Tibial artery (tissue), 4 donors: Measurements from ENCODE around the gene SLC46A1.

Source experiments
- DNase-seq, 2 donors: peaks; one replicate each; pipeline ENCODE4 v3.0.0-alpha.2; 2019
- H3K27ac ChIP-seq, 2 donors: fragments of 200-600 bp; sonication (generic) in 1 of 2; 1 replicate in 1 of 2; 2 replicates in 1 of 2; pipeline ENCODE4 v1.5.1; 2018 to 2019; ENCODE audit warnings: mild to moderate bottlenecking in 1 of 2
- H3K27me3 ChIP-seq, 2 donors: fragments of 200-600 bp; sonication (generic) in 1 of 2; one replicate each; pipeline versions ENCODE4 v1.5.1 to v1.6.0; 2016 to 2019
- H3K36me3 ChIP-seq, 3 donors: fragments of 200-600 bp; sonication (generic) in 2 of 3; one replicate each; pipeline ENCODE4 v1.5.1; 2016 to 2019; ENCODE audit warnings: mild to moderate bottlenecking in 2 of 3
- H3K4me1 ChIP-seq, 4 donors: fragments of 200-600 bp; sonication (generic) in 2 of 4; 1 replicate in 3 of 4; 2 replicates in 1 of 4; pipeline ENCODE4 v1.5.1; 2016 to 2019
- H3K4me3 ChIP-seq, 2 donors: fragments of 200-600 bp; sonication (generic) in 1 of 2; 1 replicate in 1 of 2; 2 replicates in 1 of 2; pipeline ENCODE4 v1.5.1; 2018 to 2019; ENCODE audit warnings: mild to moderate bottlenecking in 2 of 2
- H3K9me3 ChIP-seq, 3 donors: fragments of 200-600 bp; sonication (generic) in 1 of 3; one replicate each; pipeline ENCODE4 v1.5.1; 2016 to 2019
- intact Hi-C: fragments of 100-400 bp; cut with DNase I; formaldehyde crosslinking; loops from one replicate; pipeline ENCODE4 v1.15.0; 2023; ENCODE audit warnings: low total_unique reads
- TF ChIP-seq, protein P1 (sequence below), 2 experiments: fragments of 200-600 bp in 1 of 2; fragments of 450-650 bp in 1 of 2; IDR thresholded peaks; one replicate each; pipeline ENCODE4 v1.5.1; 2017 to 2019; ENCODE audit warnings: antibody characterized with exemption in 2 of 2, mild to moderate bottlenecking in 1 of 2, moderate library complexity in 1 of 2

The SLC46A1 gene

DNA sequence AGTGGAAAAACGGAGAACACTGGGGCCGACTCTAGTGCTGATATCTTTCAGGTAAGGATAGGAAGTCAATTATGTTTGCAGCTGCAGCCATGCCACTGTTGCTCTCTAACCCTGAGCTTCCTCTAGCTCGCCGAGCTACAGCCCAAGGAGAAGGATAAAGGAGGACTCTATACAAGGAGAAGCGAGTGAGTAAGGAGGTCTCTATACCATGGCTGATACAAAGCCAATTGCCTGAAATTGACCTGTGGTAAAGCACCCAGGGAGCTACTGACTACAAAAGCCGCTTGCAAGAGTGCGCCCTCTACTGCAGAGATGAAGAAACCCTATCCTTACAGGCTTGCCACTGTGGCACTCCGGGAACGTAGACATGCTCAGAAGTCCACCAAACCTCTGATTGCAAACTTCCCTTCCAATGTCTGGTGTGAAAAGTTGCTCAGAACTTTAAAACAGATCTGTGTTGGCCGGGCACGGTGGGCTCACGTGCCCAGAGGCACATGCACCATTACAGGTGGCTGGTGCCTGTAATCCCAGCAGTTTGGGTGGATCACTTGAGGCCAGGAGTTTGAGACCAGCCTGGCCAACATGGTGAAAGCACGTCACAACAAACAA lies 10.8 kb upstream of the SLC46A1 start:
- peaks cover 0 to 39% of the 10 kb centered on the region in 2 donors for H3K27me3 ChIP-seq

DNA sequence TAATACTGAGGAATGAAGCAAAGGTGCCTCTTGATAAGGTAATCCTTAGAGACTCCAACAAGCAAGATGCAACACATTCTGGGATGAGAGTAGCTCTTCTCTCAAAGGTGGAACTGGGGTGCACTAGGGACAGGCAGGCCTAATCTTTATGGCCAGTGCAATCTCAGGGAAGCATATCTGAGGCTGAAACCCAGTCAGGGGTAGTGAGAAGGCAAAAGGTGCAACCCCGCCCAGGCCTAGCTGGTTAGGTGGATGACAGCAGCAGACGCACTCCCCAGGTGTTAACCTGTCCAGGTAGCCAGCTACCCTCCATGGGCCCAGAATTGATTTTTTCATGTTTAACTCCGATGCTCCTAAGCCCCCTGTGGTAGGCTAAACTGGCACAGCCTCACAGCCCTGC lies 9.9 kb upstream of the SLC46A1 start:
- Histone ChIP-seq H3K36me3 (no peaks in the 10 kb centered on the region), H3K27ac (no peak overlapping the region), H3K4me1 (no peaks in the 10 kb centered on the region), H3K4me3 (no peak overlapping the region), H3K27me3 (peaks cover 0 to 42% of the 10 kb centered on the region in 2 donors), H3K9me3 (no peaks in the 10 kb centered on the region)
- DNase-seq: no peak
- intact Hi-C loops: no loop called here
- TF ChIP-seq, protein P1, sequence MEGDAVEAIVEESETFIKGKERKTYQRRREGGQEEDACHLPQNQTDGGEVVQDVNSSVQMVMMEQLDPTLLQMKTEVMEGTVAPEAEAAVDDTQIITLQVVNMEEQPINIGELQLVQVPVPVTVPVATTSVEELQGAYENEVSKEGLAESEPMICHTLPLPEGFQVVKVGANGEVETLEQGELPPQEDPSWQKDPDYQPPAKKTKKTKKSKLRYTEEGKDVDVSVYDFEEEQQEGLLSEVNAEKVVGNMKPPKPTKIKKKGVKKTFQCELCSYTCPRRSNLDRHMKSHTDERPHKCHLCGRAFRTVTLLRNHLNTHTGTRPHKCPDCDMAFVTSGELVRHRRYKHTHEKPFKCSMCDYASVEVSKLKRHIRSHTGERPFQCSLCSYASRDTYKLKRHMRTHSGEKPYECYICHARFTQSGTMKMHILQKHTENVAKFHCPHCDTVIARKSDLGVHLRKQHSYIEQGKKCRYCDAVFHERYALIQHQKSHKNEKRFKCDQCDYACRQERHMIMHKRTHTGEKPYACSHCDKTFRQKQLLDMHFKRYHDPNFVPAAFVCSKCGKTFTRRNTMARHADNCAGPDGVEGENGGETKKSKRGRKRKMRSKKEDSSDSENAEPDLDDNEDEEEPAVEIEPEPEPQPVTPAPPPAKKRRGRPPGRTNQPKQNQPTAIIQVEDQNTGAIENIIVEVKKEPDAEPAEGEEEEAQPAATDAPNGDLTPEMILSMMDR (IDR thresholded peaks at IDR 0.05): no peak

More for the DNA sequence above, 10.8 kb upstream of the SLC46A1 start:
- DNase-seq: peak in 1 of 2 donors; percentile 43
- H3K4me3 ChIP-seq: no peak overlapping the region
- intact Hi-C loops: no loop called here
- H3K9me3 ChIP-seq: no peaks in the 10 kb centered on the region
- TF ChIP-seq, protein P1 (IDR thresholded peaks at IDR 0.05): peak; percentile 18 to 38
- no peaks in the 10 kb centered on the region for H3K4me1 ChIP-seq
- no peaks in the 10 kb centered on the region for H3K36me3 ChIP-seq
- H3K27ac ChIP-seq: no peak overlapping the region

DNA sequence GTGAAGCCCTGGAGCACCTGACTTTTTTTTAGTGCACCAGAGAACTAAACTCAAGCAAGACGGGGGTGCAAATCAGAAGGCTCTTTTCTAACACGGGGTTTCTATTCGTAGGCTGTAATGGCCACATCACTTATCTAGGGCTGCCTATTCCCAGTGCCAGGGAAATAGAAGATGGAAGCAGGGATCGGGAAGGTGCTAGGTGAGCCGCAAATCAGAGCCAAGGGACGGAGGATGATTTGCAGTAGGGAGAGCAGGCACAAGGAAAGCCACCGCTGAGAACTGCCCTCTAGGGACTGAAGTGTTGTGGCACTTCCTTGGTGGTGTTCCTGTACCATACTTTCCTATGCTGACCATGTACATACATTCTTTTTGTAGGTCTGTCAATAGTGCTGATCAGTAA lies 7.8 kb upstream of the SLC46A1 start:
- Histone ChIP-seq H3K36me3 (no peaks in the 10 kb centered on the region), H3K4me1 (no peaks in the 10 kb centered on the region), H3K4me3 (no peak overlapping the region), H3K27ac (no peak overlapping the region), H3K9me3 (no peaks in the 10 kb centered on the region), H3K27me3 (peaks cover 0 to 26% of the 10 kb centered on the region in 2 donors)
- intact Hi-C loops: no loop called here
- no peak for DNase-seq
- TF ChIP-seq, protein P1 (IDR thresholded peaks at IDR 0.05): no peak

DNA sequence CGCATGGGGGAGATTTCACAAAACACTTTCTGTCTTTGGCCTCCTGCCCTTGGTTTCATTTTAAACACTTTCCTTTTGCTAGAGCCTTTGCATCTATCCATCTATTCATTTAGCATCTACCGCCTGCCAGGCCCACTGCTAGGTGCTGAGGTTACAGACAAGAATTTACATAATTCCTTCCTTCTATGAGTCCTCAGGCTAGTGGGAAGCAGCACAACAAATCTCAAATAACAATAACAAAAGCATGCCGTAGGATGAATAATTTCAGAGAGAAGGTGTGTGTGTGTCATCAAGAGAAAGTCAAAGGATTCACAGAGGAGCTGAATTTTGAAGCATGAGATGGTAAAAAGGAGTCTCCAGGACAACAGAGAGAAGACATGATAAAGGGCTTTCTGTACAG lies 6.1 kb upstream of the SLC46A1 start:
- Histone ChIP-seq H3K4me3 (no peak overlapping the region), H3K27me3 (peaks cover 0 to 23% of the 10 kb centered on the region in 2 donors), H3K9me3 (no peaks in the 10 kb centered on the region), H3K36me3 (no peaks in the 10 kb centered on the region), H3K27ac (no peak overlapping the region), H3K4me1 (no peaks in the 10 kb centered on the region)
- TF ChIP-seq, protein P1 (IDR thresholded peaks at IDR 0.05): no peak
- intact Hi-C loops: no loop called here
- DNase-seq: no peak

DNA sequence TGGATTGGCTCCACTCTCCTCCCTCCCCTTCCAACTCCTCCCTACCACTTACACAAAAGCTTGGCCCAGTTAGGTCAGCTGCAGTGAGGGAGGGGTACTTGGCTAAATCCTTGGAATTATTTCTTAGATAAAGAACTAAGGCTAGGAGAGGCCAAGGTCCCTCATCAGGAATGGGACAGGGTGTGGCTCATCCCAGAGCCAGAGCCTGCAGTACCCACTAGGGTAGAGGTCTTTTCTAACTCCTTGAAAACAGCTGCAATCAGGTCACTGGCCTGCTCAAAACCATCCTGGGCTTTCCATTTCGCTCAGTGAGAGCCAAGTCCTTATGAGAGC lies 1.9 kb upstream of the SLC46A1 start:
- peaks cover 0 to 5% (median 0%) of the 10 kb centered on the region in 3 donors for H3K36me3 ChIP-seq

More for the DNA sequence above, 1.9 kb upstream of the SLC46A1 start:
- Histone ChIP-seq H3K4me1 (peaks cover 0 to 23% (median 14%) of the 10 kb centered on the region in 4 donors), H3K27me3 (peaks cover 0 to 4% of the 10 kb centered on the region in 2 donors), H3K27ac (no peak overlapping the region), H3K4me3 (no peak overlapping the region), H3K9me3 (no peaks in the 10 kb centered on the region)
- DNase-seq: no peak
- intact Hi-C loops: no loop called here
- TF ChIP-seq, protein P1 (IDR thresholded peaks at IDR 0.05): no peak
